Left forelimb (tissue), 1 donor: Measurements from ENCODE around the gene RASL10A.

Experiments
- DNase-seq: peaks from one replicate; pipeline ENCODE4 v3.0.0-alpha.2; 2018; ENCODE audit warnings: low spot score

Gene RASL10A

DNA sequence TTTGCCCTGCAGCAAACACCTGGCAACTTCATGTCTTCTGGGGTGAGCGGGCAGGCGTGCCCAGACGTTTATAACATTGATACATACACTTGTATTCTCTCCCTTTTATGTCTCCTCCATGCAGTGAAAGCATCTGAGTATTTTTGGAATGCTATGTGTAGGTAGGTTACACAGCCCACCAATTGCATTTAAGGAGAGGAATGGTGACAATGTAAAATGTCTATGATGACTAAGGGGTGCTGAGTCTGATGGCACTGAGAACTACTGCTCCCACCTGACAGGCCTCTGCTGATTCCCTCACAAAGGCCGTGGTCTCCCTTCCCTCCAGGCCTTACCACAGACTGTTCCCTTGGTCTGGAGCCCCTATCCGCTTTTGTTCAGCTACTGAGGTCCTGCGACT is 22.9 kb upstream of the RASL10A start:
- DNase-seq, result no peak

DNA sequence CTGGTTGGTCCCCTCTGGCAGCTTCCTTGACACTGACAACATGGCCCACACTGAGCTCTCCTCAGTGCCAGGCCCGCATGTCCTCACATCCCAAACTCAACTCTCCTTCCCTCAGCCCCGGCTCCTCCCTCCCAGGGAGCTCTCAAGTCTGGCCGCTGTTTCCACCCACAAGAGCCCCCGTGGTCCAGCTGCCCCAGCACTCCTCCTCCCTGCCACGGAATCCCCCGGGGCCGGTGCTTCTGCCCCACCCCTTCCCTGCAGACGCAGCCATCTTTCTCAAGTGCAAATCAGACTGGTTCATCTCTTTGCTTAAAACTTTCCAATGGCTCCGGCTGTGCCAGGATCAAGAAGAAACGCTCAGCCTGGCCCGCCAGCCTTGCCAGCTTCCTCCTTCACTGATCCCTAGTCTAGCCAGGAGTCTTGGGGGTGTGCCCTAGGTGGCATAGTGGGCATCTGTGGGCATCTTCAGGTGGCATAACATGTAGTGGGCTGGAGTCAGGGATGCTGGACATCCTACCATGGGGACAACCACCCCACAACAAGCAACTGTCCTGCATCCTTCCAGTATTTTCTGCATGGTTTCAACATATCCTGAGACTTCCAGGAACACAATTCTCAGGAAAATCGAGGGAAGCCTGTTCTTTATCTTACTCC is 22.3 kb upstream of the RASL10A start:
- DNase-seq, result no peak

DNA sequence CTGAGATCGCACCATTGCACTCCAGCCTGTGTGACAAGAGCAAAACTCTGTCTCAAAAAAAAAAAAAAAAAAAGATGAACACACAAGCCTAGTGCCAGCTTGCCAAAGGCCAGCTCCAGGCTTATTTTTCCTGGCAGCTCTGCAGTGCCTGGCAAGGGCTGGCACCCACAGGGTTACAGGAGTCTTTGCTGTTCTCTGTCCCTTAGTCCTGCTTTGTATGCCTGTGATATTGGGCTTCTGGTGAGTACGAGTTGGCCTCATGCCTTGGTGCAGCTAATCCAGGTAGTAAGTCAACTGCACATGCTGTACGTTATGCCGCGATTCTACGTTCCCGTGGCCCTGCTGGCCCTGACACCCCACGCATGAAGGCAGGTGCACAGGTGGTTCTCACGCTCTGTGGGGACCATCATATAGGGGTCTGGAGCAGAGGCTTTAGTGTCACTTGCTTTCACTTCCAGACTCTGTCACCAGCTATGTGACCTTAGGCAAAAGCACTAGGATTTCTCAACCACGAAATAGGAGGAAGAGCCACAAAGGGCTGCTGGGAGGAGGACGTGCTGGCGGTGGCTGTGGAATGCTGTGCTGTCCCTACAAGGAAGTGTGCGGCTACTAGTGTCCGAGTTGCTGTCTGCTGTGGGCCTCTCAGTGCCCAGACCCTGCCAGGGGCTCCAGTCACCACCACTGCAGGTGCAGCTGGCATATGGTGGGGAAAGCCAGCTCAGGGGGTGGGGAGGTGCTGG is 21.4 kb upstream of the RASL10A start:
- DNase-seq, result no peak

DNA sequence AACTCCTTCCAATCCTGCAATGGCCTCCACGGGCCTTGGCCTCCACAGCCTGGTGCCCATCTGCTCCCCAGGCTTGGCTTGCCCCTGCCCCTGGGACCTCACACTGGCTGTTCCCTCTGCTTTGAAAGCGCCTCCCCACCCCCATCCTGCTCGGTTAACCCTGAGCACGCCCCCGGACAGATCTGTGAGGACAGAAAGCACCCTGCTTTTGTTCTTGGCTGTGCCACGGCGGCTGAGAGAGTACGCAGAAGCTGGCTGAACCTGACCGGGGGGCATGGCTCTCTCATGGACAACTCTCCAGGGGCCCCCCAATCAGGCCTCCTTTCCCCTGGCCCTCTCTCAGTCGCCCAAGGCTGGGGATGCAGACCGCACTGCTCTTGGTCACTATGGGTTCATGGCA is 20.2 kb upstream of the RASL10A start:
- no peak for DNase-seq

DNA sequence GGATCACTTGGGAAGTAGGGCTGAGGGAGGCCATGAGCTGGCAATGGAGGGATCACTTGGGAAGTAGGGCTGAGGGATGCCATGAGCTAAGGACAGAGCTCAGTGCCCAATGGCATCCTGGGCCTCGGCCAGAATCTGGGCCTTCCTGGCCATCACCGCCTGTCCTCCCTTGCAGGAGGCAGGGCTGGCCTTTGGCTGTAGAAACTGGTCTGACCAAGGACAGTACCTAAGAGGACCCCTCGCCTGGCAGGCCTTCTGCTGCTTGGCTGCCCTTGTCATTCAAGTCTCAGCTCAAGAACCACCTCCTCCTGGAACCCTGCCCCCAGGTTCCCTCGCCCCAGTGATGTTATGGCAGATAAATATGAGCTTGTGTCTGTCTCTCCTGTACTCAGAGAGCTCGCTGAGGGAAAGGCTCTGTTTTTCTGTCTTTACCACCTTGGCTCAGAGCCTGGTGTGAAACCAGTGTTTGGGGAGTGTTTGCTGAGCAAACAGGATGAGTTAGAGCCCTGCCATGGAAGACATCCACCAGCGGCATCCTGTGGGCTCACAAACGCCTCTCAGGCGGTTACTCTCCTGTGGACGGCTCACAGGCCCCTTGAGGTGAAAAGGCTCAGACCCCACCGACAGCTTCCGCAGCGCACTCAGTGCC is 19.3 kb upstream of the RASL10A start:
- DNase-seq, result no peak

DNA sequence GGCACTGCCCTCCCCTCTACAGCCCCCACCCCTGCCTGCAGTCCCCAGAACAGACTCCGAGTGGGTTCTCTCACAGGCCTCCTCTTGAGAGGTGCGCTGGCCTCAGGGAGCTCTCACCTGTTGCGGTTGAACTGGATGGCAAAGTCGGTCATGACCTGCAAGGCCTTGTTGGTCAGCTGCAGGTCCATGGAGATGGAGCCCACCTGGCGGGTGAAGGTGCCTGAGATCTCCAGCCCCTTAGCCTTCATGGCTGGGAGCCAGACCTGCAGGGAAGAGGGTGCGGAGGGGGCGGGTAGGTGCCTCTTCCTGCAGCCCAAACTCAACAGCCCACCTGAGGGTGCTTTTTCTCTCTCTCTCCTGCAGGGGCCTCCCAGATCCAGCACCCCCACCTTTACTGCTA is 18.7 kb upstream of the RASL10A start:
- DNase-seq, result no peak

DNA sequence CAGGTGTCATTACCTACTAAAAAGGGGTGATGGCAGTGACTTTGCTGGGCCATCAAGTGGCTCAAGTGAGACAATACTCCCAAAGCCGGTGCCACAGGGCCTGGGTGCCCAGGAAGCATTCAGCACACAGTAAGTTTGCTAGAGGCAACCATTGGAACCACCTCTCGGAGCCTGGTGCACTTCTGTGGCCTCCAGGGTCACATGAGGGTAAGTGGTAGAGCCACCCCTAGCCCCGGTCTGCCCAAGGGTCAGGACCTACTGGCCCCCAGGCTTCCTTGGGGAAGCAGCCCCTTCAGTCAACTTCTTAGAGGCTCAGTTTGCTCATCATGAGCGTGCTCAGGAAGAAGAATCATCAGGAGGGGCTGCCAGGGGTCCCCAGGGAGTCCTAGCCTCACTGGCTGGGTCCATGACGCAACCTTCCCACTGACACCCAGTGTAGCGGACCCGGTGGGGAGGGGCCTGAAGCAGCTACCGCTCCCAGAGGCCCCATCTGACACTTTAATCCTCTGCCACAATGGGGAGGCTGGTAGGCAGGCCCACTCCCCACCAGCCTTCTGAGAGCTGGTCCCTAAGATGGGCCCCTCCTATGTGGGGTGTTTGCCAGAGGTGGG is 17.5 kb upstream of the RASL10A start:
- no peak for DNase-seq

DNA sequence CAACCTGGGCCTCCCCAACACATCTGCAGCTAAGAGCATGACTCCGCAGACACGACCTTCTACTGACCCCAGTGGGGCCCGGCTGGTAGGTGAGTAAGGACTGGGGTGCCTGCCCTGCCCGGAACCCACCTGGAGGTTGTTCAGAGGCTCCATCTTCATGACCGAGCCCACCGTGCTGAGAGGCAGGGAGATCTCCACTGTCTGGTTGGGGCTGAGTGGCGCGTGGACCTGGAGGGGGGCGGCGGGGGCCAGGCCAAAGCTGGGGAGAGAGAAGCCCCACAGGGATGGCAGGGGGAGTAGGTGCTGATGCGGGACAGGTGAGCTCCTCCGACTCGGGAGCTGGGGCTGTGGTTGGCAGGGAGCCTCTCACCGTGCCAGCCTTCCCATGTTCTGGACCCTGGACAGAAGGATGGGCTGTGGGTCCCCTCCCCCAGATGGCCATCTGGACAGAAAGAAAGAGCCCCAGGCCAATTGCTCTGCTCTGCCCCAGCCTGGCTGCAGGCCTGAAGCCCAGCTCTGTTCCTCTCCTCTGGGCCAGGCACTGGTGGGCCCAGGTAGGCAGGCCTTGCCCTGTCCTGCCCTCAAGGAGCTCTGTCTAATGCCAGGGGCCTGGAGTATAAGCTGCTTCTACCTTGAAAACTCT is 16.3 kb upstream of the RASL10A start:
- no peak for DNase-seq

DNA sequence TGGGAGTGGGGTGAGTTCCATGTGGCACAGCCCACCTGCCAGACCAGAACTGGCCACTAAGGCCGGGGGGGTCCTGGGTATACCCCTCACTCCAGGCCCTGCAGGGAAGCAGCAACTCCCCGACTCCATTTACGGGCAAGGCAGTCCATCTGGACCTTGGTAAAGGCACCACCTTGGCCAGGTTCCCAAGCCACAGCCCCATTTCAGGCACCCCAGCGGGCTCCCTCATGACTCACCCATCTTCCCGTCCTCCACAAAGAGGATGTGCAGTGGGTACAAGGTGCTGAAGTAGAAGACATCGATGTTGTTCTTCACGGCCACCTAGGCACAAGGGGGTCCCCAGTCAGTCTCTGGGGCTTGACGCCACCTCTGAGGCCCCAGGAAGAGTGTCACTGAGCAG is 15.7 kb upstream of the RASL10A start:
- no peak for DNase-seq

DNA sequence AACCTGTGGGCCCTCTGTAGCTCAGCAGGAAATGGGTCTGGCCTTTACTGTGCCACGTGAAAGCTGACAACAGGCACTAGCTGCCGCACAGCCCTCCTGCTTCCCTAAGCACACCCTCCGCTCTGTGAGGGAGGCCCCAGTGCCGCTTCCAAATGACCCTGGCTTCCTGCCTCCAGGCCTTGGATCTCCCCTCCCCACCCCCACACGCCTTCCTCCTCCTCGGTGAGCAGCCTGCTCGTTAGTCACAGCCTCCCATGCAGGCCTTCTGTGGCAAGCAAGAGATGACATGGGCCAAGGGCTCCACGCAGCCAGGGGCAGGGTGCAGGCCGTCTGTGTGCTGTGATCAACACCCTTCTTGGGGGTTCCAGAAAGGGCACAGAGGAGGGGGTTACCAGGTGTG is 15.3 kb upstream of the RASL10A start:
- DNase-seq, result no peak

DNA sequence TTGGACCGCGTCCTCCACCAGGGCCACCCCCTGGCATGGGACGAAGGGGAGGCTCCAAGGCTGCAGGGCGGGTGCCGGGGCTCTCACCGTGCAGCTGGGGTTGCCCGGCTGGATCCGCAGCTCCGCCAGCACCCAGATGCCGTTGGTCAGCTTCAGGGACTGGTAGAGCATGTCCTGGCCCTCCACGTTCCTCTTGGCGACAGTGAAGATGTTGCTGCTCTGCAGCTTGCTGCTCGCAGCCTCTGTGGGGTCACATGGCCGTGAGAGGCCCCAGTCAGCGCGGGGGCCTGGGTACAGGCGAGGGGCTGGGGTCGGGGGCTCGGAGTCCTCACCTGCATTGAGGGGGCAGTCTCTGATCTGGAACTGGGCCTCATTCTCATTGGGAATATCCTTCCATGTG is 14.8 kb upstream of the RASL10A start:
- DNase-seq, result no peak

DNA sequence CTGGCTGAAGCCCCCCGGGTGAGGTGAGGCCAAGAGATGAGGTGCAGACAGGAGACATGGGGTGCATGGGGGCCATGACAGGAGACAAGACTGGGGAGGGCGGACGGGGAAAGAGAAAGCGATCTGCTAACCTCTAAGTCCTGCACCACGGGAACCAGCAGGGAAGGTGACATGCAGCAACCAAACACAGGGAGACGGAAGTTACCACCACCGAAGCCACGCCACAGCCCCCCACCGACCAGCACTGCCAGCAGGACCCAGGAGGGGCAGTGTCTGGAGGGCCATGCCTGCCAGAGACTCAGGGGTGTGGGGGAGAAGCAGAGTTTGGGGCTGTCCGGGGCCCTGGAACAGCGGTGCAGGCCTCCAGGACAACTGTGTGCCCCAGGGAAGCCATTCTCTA is 14.1 kb upstream of the RASL10A start:
- DNase-seq, result no peak

DNA sequence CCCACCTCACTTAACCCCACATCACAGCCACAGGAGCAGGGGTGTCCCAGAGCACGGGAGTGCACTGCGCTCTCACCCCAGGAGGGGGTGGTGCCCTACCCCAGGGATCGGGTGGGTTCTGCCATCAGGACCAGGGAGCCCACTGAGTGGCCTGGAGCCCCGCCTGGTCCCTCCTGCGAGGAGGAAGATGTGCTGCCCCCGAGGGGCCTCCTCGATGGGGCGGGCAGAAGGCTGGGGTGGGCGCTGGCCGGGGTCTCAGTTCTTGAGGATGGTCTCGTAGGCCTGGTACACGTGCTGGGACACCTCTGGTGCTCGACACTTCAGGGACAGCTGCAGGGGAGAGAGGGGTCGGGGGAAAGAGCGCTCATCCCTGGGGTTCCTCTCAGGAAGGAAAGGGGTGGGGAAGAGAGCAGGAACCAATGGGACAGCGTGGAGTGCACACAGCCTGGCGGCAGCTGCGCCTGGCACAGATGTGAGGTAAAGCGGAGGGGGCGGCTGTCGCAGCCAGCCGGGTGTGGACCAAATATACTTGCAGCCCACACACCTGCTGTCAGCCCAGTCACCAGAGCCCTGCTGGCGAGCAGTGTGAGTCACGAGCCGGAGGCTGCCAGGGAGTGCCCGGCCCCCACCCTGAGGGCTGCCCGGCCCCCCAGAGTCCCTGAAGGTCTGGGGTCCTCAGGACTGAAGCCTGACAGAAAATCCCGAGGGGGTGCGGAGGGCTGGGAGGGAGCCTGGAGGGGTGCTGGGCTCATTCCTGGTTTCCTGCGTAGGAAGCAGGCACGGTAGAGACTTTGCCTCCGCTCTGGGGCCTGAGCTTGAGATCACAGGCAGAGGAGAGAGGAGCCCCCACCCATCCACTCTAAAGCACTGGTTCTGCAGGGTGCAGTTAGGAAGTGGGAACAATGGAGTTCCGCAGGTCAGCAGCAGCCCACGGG is 13.3 kb upstream of the RASL10A start:
- DNase-seq, result no peak

DNA sequence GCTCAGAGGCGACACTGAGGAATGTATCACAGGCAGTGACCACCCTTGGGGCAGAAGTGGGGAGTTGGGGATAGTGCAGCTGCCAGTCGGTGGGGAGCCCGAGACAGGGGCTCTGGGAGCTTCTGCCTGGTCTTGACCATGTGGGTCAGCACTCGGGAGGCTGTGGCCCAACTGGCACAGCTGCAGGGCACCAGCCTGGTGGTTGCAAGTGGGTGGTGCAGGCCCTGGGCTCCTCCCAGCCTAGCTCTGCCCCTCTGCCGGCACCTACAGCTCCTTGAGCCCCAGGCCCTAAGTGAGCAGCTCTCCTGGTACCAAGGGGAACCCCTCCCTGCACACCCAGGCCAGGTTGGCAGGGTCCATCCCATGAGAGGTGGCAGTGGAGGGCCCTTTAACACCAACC is 12.6 kb upstream of the RASL10A start:
- DNase-seq, result no peak

DNA sequence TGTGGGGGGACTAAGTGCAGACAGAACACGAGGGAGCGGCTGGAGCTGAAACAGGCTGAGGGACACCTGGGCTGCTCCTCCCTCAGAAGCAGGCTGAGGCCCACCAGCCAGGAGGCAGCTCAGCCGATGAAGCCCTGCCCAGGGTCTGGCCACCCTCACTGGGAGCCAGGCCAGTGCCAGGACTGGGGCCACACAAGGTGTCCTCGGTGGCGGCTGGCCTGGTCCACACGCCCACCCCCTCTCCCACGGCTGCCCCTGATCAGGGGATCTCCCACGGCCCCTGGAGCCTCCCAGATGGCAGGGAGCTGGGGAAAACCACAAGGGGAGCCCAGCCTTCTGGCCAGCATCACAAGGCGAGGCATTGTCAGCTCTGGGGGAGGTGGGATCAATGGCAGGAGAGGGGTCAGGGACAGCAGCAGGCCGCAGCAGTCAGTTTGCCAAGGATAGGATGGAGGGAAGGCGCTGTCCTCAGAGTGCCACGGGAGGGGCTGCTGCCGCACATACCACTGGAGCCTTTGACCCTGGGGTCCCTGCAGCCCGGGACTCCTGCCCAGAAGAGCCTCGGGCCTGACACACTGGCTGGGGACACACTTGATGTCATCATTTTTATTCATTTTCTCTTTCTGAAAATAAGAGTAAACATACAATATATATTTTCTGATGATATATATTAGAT is 11.7 kb upstream of the RASL10A start:
- DNase-seq, result no peak

DNA sequence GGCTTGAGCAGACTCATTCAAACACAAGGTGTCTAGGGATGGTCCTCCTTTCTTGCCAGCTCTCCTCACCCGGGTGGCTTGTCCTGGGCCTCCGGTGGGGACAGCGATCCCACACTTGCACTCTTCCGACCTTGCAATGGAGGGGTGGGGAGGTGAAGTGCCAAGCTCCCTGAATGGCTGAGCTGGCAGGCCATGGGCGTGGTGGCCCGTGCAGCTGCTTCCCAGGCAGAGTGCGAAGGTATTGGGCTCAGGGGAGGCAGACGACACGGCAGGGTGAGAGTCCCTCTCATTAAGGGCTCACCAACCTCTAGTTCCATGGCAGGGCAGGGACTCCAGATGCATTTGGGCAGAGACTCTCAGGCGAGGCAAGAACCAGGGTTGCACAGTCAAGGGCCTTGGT is 11.0 kb upstream of the RASL10A start:
- DNase-seq, result no peak

DNA sequence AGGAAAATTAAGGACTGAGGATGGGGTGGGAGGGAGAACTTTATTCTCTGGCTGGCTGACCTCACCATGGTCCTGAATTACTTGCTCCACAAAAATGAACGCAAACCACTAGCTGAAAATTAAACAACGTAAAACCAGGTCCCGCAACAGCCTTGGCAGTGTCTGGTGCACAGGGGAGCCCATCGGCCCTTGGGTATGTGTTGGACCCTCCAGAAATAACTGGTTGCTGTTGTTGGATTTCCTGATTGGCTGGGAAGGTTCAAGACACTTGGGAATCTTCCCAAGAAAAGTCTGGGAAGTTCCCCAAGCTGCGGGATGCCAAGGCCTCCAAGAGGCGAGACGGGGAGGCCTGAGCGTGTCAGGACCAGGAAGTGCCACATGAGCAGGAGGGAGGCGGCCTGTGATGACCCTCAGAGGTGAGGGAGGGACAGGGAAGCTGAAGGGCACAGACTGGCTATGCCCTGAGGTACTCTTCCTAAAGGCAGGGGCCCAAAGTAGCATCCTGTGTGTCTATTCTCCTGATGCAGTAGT is 10.4 kb upstream of the RASL10A start:
- DNase-seq, result no peak

DNA sequence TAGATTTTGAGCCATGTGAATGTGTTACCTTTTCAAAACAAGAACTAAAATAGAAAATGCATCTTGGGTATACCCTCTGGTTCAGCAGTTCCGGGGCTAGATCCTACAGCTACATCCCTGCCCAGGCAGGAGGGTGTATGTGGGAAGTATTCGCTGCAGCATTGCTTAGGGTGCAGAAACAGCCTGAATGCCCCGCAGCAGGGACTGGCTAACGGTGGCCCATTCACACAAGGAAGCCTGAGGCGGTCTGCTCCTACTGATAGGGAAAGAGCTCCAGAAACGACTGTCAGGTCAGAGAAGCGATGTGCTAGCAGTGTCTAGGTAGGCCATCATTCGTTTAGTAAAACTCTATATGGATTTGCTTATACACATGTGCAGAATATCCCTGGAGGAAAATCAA is 9.9 kb upstream of the RASL10A start:
- DNase-seq, result no peak

DNA sequence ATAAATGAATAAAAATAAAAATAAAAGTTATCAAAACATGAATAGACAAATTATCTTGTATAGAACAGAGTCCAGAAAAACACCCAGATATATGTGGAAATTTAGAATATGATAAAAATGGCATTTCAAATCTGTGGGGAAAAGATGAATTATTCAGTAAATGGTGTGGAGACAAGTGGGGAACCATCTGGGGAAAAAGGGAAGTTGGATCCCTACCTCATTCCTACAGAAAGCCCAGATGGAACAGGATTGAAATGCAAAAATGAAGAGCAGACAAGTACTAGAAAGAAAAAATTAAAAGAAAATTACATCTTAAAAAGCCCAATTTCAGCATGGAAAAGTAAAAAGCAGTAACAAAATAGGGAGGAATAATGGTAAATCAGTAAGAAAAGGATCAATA is 8.1 kb upstream of the RASL10A start:
- DNase-seq, result no peak

DNA sequence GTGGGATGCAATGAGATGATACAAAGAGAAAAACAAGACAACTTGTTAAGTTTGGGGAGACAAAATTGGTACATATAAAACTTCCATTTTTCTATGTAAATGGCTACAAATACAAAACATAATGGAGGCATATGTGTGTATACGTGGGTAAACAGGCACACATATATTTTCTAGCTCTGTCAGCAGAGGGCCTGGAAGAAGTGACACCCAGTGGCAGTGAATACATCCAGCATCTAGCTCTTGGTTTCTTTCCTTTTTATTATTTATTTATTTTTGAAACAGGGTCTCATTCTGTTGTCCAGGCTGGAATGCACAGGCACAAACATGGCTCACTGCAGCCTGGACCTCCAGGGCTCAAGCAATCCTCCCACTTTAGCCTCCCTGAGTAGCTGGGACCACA is 5.0 kb upstream of the RASL10A start:
- no peak for DNase-seq

DNA sequence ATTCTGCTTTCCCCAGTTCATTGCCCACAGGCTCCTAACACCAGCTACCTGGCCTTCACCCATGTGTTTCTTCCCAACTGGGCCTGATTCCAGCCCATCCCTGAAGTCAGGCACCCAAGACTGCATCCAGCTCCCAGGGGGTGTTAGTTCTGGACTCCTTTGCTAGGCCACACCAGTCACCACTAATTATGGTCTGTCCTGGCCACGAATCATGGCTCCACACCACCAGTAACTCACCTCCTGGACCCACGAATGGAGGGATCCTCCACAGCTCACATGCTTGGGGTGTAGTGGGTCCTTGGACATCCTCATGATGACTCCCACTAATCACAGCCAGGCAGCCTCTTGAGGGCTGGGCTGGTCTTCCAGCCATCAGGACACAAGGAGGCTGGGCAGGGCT is 3.6 kb upstream of the RASL10A start:
- DNase-seq, result no peak
